ENCODE data around the gene ATOSA.

ATOSA gene

DNA sequence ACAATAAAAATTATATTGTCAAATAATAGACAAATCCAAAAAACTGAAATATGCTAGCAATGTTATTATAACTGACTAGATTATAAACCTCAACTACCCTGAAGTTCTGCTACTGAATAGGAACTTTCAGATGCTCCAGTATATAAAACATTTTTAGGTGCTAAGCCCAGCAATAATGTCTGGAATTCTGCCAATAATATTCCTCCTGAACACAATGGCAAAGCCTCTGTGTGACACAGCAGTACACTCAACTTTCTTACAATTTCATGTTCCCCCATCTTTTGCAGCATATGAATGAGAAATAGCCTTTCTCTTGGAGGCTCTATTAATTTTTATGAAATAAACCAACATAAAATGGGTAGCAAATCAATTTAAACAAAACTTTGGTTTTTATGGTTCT lies 29.5 kb downstream of the ATOSA start:
- no peak for DNase-seq

GRCh38 chr15:52645916-52646315 lies 33.3 kb downstream of the ATOSA start:
- DNase-seq = no peak

- DNase-seq = no peak
These were observed 36.5 kb downstream of the ATOSA start for GRCh38 chr15:52642386-52643361.

DNA sequence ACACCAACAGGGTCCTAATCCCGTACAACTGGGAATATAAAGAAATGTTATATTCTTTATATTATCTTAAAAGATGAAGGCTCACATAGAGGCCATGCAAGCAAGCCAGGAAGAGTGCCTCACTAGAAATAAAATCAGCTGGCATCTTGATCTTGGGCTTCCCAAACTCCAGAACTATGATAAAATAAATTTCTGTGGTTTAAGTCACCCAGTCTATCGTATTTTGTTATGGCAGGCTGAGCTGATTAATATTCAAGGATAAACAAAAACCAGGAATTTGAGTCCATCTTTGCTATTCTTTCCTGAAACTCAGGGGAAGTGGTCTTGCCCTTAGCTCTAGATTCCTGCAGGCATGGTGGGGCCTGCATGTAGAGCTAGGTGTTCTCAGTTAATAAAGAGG lies 42.7 kb downstream of the ATOSA start:
- DNase-seq = no peak

GRCh38 chr15:52635908-52636307 lies 43.3 kb downstream of the ATOSA start:
- no peak for DNase-seq
